ENCODE measurements around the gene SPCS2. TPM values are rescaled to one million over a fixed set of nuclear protein-coding genes. Genes with fewer than 3 reads are reported as not detected.

Gene SPCS2
- total and polyA plus RNA-seq, 4 donors = 32.4 to 186 (median 59.6) TPM

DNA sequence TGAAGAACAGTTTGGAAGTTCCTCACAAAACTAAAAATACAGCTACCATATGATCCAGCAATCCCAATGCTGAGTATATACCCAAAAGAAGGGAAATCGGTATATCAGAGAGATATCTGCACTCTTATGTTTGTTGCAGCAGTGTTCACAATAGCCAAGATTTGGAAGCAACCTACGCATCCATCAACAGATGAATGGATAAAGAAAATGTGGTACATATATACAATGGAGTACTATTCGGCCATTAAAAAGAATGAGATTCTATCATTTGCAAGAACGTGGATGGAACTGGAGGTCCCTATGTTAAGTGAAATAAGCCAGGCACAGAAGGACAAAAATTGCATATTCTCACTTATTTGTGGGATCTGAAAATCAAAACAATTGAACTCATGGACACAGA lies 46.7 kb upstream of the SPCS2 start (continued):
- TF ChIP-seq FOXA1 (IDR thresholded peaks at IDR 0.05) (no peak), REST (IDR thresholded peaks at IDR 0.05) (no peak)

DNA sequence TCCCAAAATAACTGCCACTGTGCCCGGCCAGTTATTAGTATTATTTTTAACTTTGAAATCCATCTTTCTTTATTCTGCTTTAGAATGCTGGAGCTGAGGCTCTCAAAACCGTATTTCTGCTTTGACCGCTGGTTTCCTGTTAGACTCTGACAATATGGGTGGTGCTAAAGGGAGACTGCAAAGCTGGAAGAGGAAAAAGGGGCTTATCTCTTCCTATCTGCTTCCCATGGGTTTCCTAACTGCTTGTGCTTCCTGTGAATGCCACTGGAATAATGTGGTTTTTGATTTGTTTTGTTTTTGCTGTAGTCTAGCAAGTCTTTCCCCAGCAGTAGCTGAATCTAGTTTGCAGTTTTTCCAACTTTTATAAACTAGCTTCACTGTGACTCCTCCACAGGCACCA lies 43.7 kb upstream of the SPCS2 start:
- TF ChIP-seq CTCF (IDR thresholded peaks at IDR 0.05; ENCODE audit: low read depth, low read length, missing input control) = no peak
- TF ChIP-seq TAF1 (conservative IDR thresholded peaks at IDR 0.05) = no peak
- TF ChIP-seq FOXA1 (IDR thresholded peaks at IDR 0.05) = no peak
- TF ChIP-seq, protein P1, sequence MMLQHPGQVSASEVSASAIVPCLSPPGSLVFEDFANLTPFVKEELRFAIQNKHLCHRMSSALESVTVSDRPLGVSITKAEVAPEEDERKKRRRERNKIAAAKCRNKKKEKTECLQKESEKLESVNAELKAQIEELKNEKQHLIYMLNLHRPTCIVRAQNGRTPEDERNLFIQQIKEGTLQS (IDR thresholded peaks at IDR 0.05) = no peak
- TF ChIP-seq NR2F2 (IDR thresholded peaks at IDR 0.05) = no peak
- no peak for TF ChIP-seq YY1 (IDR thresholded peaks at IDR 0.05)
- H3K27ac ChIP-seq (ENCODE audit: low read depth in 1 of 2, low read length in 2 of 2) = no peak overlapping the region
- H3K9me3 ChIP-seq (ENCODE audit: control insufficient read depth in 4 of 4, low read length in 3 of 4) = peaks cover 0 to 9% (median 3%) of the 10 kb centered on the region in 4 donors
- no peak for DNase-seq (ENCODE audit: low spot score)
- H3K27me3 ChIP-seq (ENCODE audit: control insufficient read depth in 4 of 4, insufficient read depth in 4 of 4, low read length in 3 of 4) = no peaks in the 10 kb centered on the region
- H3K4me3 ChIP-seq (ENCODE audit: low read depth in 1 of 3, low read length in 3 of 3) = no peak overlapping the region
- 74% methylated on average over 3 of the region's 3 CpGs for WGBS
- peaks cover 2 to 14% (median 7%) of the 10 kb centered on the region in 4 donors for H3K36me3 ChIP-seq (ENCODE audit: control insufficient read depth in 4 of 4, insufficient read depth in 3 of 4, low read depth in 1 of 4, low read length in 3 of 4)
- H3K9ac ChIP-seq (ENCODE audit: low read depth in 1 of 2, low read length in 2 of 2) = no peak overlapping the region
- no peaks in the 10 kb centered on the region for H3K4me1 ChIP-seq (ENCODE audit: control insufficient read depth in 4 of 4, insufficient read depth in 4 of 4, low read length in 3 of 4)

DNA sequence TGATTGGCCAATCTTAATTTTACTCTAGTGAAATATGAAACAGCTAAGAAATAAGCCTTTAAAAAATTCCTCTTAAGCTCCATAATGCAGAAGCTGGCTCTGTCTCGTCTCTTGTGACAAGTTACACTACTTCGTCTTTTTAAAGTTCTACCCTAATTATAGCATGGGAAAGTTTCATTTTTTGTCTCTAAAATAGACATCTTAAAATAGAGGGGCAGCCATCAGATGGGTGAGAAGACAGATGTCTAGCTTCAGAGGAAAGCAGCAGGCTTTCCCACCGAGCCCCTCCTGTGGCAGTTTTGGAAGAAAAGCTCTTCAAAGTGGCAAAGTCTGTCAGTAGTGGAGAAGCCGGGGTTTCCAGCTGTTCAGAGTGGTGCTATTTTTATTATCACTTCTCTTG lies 39.7 kb upstream of the SPCS2 start:
- DNase-seq (ENCODE audit: low spot score) = no peak
- H3K9me3 ChIP-seq (ENCODE audit: control insufficient read depth in 4 of 4, low read length in 3 of 4) = no peaks in the 10 kb centered on the region
- H3K27me3 ChIP-seq (ENCODE audit: control insufficient read depth in 4 of 4, insufficient read depth in 4 of 4, low read length in 3 of 4) = no peaks in the 10 kb centered on the region
- H3K4me1 ChIP-seq (ENCODE audit: control insufficient read depth in 4 of 4, insufficient read depth in 4 of 4, low read length in 3 of 4) = no peaks in the 10 kb centered on the region
- peaks cover 3 to 16% (median 8%) of the 10 kb centered on the region in 4 donors for H3K36me3 ChIP-seq (ENCODE audit: control insufficient read depth in 4 of 4, insufficient read depth in 3 of 4, low read depth in 1 of 4, low read length in 3 of 4)
- no peak overlapping the region for H3K4me3 ChIP-seq (ENCODE audit: low read depth in 1 of 3, low read length in 3 of 3)
- H3K27ac ChIP-seq (ENCODE audit: low read depth in 1 of 2, low read length in 2 of 2) = no peak overlapping the region
- 85% methylated on average over 4 of the region's 4 CpGs for whole genome bisulfite sequencing
- no peak overlapping the region for H3K9ac ChIP-seq (ENCODE audit: low read depth in 1 of 2, low read length in 2 of 2)
- no peak for TF ChIP-seq CTCF (IDR thresholded peaks at IDR 0.05; ENCODE audit: low read depth, low read length, missing input control)
- TF ChIP-seq, protein P2, sequence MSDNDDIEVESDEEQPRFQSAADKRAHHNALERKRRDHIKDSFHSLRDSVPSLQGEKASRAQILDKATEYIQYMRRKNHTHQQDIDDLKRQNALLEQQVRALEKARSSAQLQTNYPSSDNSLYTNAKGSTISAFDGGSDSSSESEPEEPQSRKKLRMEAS (IDR thresholded peaks at IDR 0.05) = no peak
- no peak for TF ChIP-seq REST (IDR thresholded peaks at IDR 0.05)
- TF ChIP-seq EGR1 (IDR thresholded peaks at IDR 0.05; ENCODE audit: low read depth in 2 of 2) = no peak
- TF ChIP-seq HNF4G (IDR thresholded peaks at IDR 0.05) = no peak
- TF ChIP-seq FOXA2 (IDR thresholded peaks at IDR 0.05) = no peak
- no peak for TF ChIP-seq GABPA (IDR thresholded peaks at IDR 0.05 in 1 of 2, conservative IDR thresholded peaks at IDR 0.05 in 1 of 2)
- TF ChIP-seq, protein P1 (IDR thresholded peaks at IDR 0.05) = no peak
- TF ChIP-seq YY1 (IDR thresholded peaks at IDR 0.05) = no peak
- no peak for TF ChIP-seq HNF4A (conservative IDR thresholded peaks at IDR 0.05)
- no peak for TF ChIP-seq FOXA1 (IDR thresholded peaks at IDR 0.05)
- TF ChIP-seq JUND (IDR thresholded peaks at IDR 0.05) = no peak
- no peak for TF ChIP-seq RXRA (IDR thresholded peaks at IDR 0.05)
- TF ChIP-seq SP1 (IDR thresholded peaks at IDR 0.05) = no peak
- TF ChIP-seq RAD21 (IDR thresholded peaks at IDR 0.05) = no peak
- TF ChIP-seq NR2F2 (IDR thresholded peaks at IDR 0.05) = no peak
